SJCRH30 (cell line): ENCODE data around the gene IL1F10. TPM values are rescaled to one million over a fixed set of nuclear protein-coding genes. Genes with fewer than 3 reads are reported as not detected.

Source experiments
- DNase-seq, 2 experiments: peaks; one replicate each; pipeline ENCODE4 v3.0.0-alpha.2; 2015 to 2020
- H3K27ac ChIP-seq: fragments of 250-450 bp; sonication (Bioruptor Pico); 2 replicates; pipeline ENCODE4 v1.5.1; 2020; ENCODE audit warnings: mild to moderate bottlenecking, moderate library complexity
- H3K27me3 ChIP-seq: fragments of 250-450 bp; sonication (Bioruptor Pico); 2 replicates; pipeline ENCODE4 v1.5.1; 2020; ENCODE audit warnings: mild to moderate bottlenecking, moderate library complexity
- H3K36me3 ChIP-seq: fragments of 250-450 bp; sonication (Bioruptor Pico); 2 replicates; pipeline ENCODE4 v1.5.1; 2020; ENCODE audit warnings: mild to moderate bottlenecking, moderate library complexity
- H3K4me1 ChIP-seq: fragments of 250-450 bp; sonication (Bioruptor Pico); 2 replicates; pipeline ENCODE4 v1.5.1; 2020; ENCODE audit warnings: mild to moderate bottlenecking, moderate library complexity
- H3K4me3 ChIP-seq: fragments of 250-450 bp; sonication (Bioruptor Pico); 2 replicates; pipeline ENCODE4 v1.5.1; 2020; ENCODE audit warnings: mild to moderate bottlenecking, moderate library complexity
- H3K9me3 ChIP-seq: fragments of 250-450 bp; sonication (Bioruptor Pico); replicated peaks from 2 replicates; pipeline ENCODE4 v1.5.1; 2020; ENCODE audit warnings: mild to moderate bottlenecking, moderate library complexity
- total RNA-seq: library from RNA; depleted of rRNA; stranded (reverse); fragments of >200 nt; shearing (Covaris generic); gene quantifications from 2 replicates; pipeline ENCODE4 v1.2.3, GENCODE V29; 2014; rRNA removed

The IL1F10 gene
- total RNA-seq, 1 experiment from 2014 or later = not detected

GRCh38 chr2:113120861-113121260 is 53.1 kb downstream of the IL1F10 start:
- Histone ChIP-seq H3K27me3 (no peaks in the 10 kb centered on the region), H3K4me3 (no peak overlapping the region), H3K9me3 (no peaks in the 10 kb centered on the region), H3K4me1 (no peaks in the 10 kb centered on the region), H3K27ac (no peak overlapping the region), H3K36me3 (no peaks in the 10 kb centered on the region)
- DNase-seq = no peak

DNA sequence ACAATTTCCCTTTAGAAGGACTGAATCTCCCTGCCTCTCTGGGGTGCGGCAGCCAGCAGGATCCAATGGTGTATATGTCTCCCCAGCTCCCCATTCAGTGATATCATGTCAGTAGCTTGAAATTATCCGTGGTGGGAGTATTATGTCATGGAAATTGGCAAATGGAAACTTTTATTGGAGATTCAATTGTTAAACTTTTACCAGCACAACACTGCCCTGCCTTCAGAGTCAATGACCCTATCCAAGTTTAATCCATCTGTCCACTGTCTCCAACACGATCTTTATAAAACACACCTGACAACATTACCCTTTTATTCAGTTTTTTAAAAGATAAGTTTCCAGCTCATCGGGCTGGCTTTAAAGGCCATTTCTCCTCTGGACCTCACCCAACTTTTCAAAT is 54.6 kb downstream of the IL1F10 start:
- Histone ChIP-seq H3K36me3 (no peaks in the 10 kb centered on the region), H3K4me3 (no peak overlapping the region), H3K4me1 (no peaks in the 10 kb centered on the region), H3K27ac (no peak overlapping the region), H3K9me3 (no peaks in the 10 kb centered on the region), H3K27me3 (no peaks in the 10 kb centered on the region)
- no peak for DNase-seq

DNA sequence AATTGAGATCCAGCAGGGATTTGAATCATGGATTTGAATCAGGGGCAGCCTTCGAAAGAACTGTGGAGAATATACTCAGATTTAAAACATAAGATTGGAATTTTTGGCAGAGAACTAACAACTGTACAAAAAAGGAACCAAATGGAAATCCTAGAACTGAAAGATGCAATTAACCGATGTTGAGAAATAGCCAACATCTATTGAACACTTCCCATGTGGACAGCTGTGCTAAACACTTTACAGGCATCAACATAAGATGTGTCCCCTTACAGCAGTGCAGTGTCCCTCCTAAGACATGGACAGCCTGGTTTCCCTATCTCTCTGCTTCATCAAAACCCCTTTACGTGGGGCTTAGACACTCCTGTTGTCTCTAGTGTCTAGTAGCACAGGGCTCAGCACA is 56.0 kb downstream of the IL1F10 start:
- Histone ChIP-seq H3K4me1 (no peaks in the 10 kb centered on the region), H3K9me3 (no peaks in the 10 kb centered on the region), H3K36me3 (no peaks in the 10 kb centered on the region), H3K4me3 (no peak overlapping the region), H3K27ac (no peak overlapping the region), H3K27me3 (peaks cover 7% of the 10 kb centered on the region; the same call in 1 of the 2 replicates)
- DNase-seq = no peak

DNA sequence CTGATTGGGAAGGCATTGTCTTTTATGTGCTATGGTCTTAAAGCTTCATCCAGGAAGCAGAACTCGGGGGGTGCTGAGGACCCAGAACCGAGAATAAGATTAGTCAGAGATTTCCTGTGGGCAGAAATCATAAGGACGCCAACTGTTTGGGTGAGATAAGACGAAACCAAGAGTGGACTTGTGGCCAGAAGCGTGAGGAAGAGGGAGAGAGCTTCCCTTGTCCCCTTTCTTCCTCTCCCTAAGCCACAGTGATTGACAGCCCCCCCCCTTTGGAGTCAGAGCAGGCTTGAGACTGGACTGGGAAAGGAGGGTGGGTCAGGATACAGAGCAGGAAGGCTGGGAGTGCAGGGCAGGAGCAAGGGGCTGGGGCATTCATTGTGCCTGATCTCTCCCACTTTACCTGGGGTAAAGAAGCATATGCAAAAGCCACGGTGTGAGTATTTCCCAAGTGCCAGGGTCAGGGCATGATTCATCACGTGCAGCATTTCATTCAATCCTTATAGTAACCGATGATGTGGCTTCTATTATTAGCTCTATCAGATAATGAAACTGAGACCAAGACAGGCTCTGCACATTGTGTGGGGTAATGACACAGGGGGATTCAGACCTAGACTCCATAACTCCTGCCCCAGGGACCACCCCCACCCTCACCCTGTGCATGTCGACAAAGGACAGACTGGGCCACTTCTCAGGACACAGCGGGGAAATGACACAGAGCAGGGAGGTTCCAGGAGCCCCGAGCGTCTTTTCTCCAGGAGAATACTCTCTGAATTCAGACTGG is 56.6 kb downstream of the IL1F10 start:
- no peaks in the 10 kb centered on the region for H3K4me1 ChIP-seq
- no peak overlapping the region for H3K27ac ChIP-seq
- H3K9me3 ChIP-seq = no peaks in the 10 kb centered on the region
- no peak for DNase-seq
- H3K4me3 ChIP-seq = no peak overlapping the region
- no peaks in the 10 kb centered on the region for H3K36me3 ChIP-seq
- peaks cover 7% of the 10 kb centered on the region; the same call in 1 of the 2 replicates for H3K27me3 ChIP-seq

Other genes starting within 250 kb of the IL1F10 start
- gene IL1B, start 231.2 kb upstream of the IL1F10 start, total RNA-seq = not detected in 2 replicates
- gene IL37, start 156.8 kb upstream of the IL1F10 start, total RNA-seq = 0.22 and 0.25 TPM in 2 replicates
- not detected in 2 replicates for gene IL36G, start 90.0 kb upstream of the IL1F10 start, total RNA-seq
- gene IL36A, start 62.5 kb upstream of the IL1F10 start, total RNA-seq = not detected in 2 replicates
- not detected in 2 replicates for gene IL36B, start 15.1 kb upstream of the IL1F10 start, total RNA-seq
- not detected in 2 replicates for gene IL36RN, start 8.8 kb upstream of the IL1F10 start, total RNA-seq
- gene IL1RN, start 59.6 kb downstream of the IL1F10 start, total RNA-seq = not detected in 2 replicates
- gene PSD4, start 106.0 kb downstream of the IL1F10 start, total RNA-seq = 1.5 and 2.1 TPM in 2 replicates
- gene PAX8, start 211.0 kb downstream of the IL1F10 start, total RNA-seq = 0.99 and 1.3 TPM in 2 replicates